Fibroblast of lung (primary cell): Measurements from ENCODE around the gene PDLIM5. TPM values are rescaled to one million over a fixed set of nuclear protein-coding genes. Genes with fewer than 3 reads are reported as not detected.

Experiments used
- DNase-seq, 2 donors: peaks; one replicate each; pipeline versions ENCODE4 v3.0.0 to v3.0.0-alpha.2; 2010; ENCODE audit warnings: low read depth in 2 of 2
- H2AFZ ChIP-seq: 2 replicates; pipeline ENCODE4 v1.5.1; 2012; ENCODE audit warnings: low read length, control low read depth, inconsistent platforms
- H3K27ac ChIP-seq: 2 replicates; pipeline ENCODE4 v1.5.1; 2011; ENCODE audit warnings: low read length, control low read depth; ENCODE audit not compliant: insufficient read depth
- H3K27me3 ChIP-seq: 2 replicates; pipeline ENCODE4 v1.5.1; 2011; ENCODE audit warnings: mild to moderate bottlenecking, low read length; ENCODE audit not compliant: control insufficient read depth, insufficient read depth
- H3K36me3 ChIP-seq: 2 replicates; pipeline ENCODE4 v1.5.1; 2011; ENCODE audit warnings: low read length; ENCODE audit not compliant: control insufficient read depth, insufficient read depth
- H3K4me1 ChIP-seq: 2 replicates; pipeline ENCODE4 v1.5.1; 2011; ENCODE audit warnings: low read length; ENCODE audit not compliant: control insufficient read depth, insufficient read depth; ENCODE audit errors: extremely low read depth
- H3K4me2 ChIP-seq: 2 replicates; pipeline ENCODE4 v1.5.1; 2011; ENCODE audit warnings: low read length, control low read depth; ENCODE audit not compliant: insufficient read depth; ENCODE audit errors: extremely low read depth
- H3K4me3 ChIP-seq, 4 experiments: fragments of 200-600 bp in 1 of 4; sonication (generic) in 1 of 4; replicated peaks in 1 of 4; 2 replicates each; pipeline ENCODE4 v1.5.1; 2011 to 2016; ENCODE audit warnings: low read length in 4 of 4, low read depth in 3 of 4, mild to moderate bottlenecking in 3 of 4, control low read depth in 2 of 4, inconsistent platforms in 1 of 4, mixed read lengths in 1 of 4; ENCODE audit not compliant: insufficient read depth in 1 of 4; ENCODE audit errors: control extremely low read depth in 1 of 4
- H3K79me2 ChIP-seq: 2 replicates; pipeline ENCODE4 v1.5.1; 2012; ENCODE audit warnings: mild to moderate bottlenecking, low read length, inconsistent platforms; ENCODE audit not compliant: control insufficient read depth, insufficient read depth
- H3K9ac ChIP-seq: 2 replicates; pipeline ENCODE4 v1.5.1; 2011; ENCODE audit warnings: mild to moderate bottlenecking, low read length, control low read depth; ENCODE audit not compliant: insufficient read depth
- H3K9me3 ChIP-seq: 2 replicates; pipeline ENCODE4 v1.5.1; 2012; ENCODE audit warnings: low read depth, low read length; ENCODE audit not compliant: control insufficient read depth, insufficient read depth
- H4K20me1 ChIP-seq: 2 replicates; pipeline ENCODE4 v1.5.1; 2011; ENCODE audit warnings: low read length; ENCODE audit not compliant: control insufficient read depth, insufficient read depth; ENCODE audit errors: extremely low read depth
- CTCF ChIP-seq, 2 donors: IDR thresholded peaks in 1 of 2; conservative IDR thresholded peaks in 1 of 2; 1 replicate in 1 of 2; 2 replicates in 1 of 2; pipeline ENCODE4 v1.5.1; 2011 to 2012; ENCODE audit warnings: low read length in 2 of 2, control low read depth in 1 of 2, inconsistent platforms in 1 of 2, low read depth in 1 of 2, mild to moderate bottlenecking in 1 of 2
- EZH2 ChIP-seq: IDR thresholded peaks from 2 replicates; pipeline ENCODE4 v1.5.1; 2012; ENCODE audit warnings: low read length, control low read depth, mild to moderate bottlenecking; ENCODE audit errors: missing control alignments
- polyA plus RNA-seq, 2 donors: library from polyadenylated mRNA; depleted of rRNA in 1 of 2; stranded (reverse) in 1 of 2; unstranded in 1 of 2; fragments of >200 nt; gene quantifications; 2 replicates each; pipeline ENCODE4 v1.2.1, GENCODE V29; 2011 to 2012; ENCODE audit warnings: missing spikeins in 1 of 2
- total RNA-seq: library from RNA; depleted of rRNA; stranded (reverse); fragments of >200 nt; gene quantifications from 2 replicates; pipeline ENCODE4 v1.2.1, GENCODE V29; 2014

The PDLIM5 gene
- total and polyA plus RNA-seq, 2 donors (not counting 1 experiment from before 2014, with no cell fraction given): 28.4 to 113 TPM

DNA sequence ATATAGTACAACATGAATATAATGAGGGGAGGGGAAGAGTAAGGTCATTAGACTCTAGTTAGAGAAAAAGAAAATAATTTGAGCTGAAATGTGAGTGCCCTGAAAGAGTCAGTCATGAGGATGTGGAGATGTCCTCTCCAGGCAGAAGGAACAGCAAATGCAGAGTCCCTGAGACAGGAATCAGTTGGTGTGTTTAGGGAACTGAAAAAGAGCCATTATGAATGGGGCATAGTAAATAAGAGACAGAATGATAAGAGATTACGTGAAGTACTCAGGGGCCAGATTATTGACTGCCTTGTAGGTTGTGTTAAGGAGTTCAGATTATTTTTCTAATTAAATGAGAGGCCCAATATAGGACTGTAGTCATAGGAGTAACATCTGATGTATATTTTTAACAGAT, 147.0 kb downstream of the PDLIM5 start:
- TF ChIP-seq EZH2 (no peak), CTCF (conservative IDR thresholded peaks at IDR 0.05 in 1 of 2, IDR thresholded peaks at IDR 0.05 in 1 of 2; ENCODE audit: low read depth in 1 of 2, low read length in 2 of 2) (no peak)
- DNase-seq: no peak
- Histone ChIP-seq H3K9ac (no peak overlapping the region), H3K4me3 (no peak overlapping the region), H3K4me1 (peaks cover 6% of the 10 kb centered on the region), H4K20me1 (no peaks in the 10 kb centered on the region), H3K9me3 (no peaks in the 10 kb centered on the region), H2AFZ (no peak overlapping the region), H3K4me2 (no peak overlapping the region), H3K27me3 (no peaks in the 10 kb centered on the region), H3K27ac (no peak overlapping the region), H3K79me2 (no peaks in the 10 kb centered on the region), H3K36me3 (no peaks in the 10 kb centered on the region)

GRCh38 chr4:94603170-94603747, 151.5 kb downstream of the PDLIM5 start:
- H3K36me3 ChIP-seq: no peaks in the 10 kb centered on the region
- peak; percentile 78 to 97 for DNase-seq
- no peak overlapping the region for H3K27ac ChIP-seq
- no peaks in the 10 kb centered on the region for H4K20me1 ChIP-seq
- H3K4me1 ChIP-seq: peaks cover 6% of the 10 kb centered on the region
- no peaks in the 10 kb centered on the region for H3K27me3 ChIP-seq
- no peaks in the 10 kb centered on the region for H3K9me3 ChIP-seq
- H3K9ac ChIP-seq: no peak overlapping the region
- H3K4me3 ChIP-seq: no peak overlapping the region
- peak overlapping the region; percentile 26 for H3K4me2 ChIP-seq
- H2AFZ ChIP-seq: no peak overlapping the region
- H3K79me2 ChIP-seq: no peaks in the 10 kb centered on the region
- TF ChIP-seq EZH2: no peak
- no peak for TF ChIP-seq CTCF (conservative IDR thresholded peaks at IDR 0.05 in 1 of 2, IDR thresholded peaks at IDR 0.05 in 1 of 2; ENCODE audit: low read depth in 1 of 2, low read length in 2 of 2)

GRCh38 chr4:94605241-94605805, 153.6 kb downstream of the PDLIM5 start:
- Histone ChIP-seq H3K9me3 (no peaks in the 10 kb centered on the region), H3K36me3 (no peaks in the 10 kb centered on the region), H3K4me2 (no peak overlapping the region), H3K79me2 (no peaks in the 10 kb centered on the region), H3K4me1 (peaks cover 6% of the 10 kb centered on the region), H2AFZ (no peak overlapping the region), H4K20me1 (no peaks in the 10 kb centered on the region), H3K27ac (no peak overlapping the region), H3K9ac (no peak overlapping the region), H3K27me3 (no peaks in the 10 kb centered on the region), H3K4me3 (no peak overlapping the region)
- TF ChIP-seq EZH2 (no peak), CTCF (conservative IDR thresholded peaks at IDR 0.05 in 1 of 2, IDR thresholded peaks at IDR 0.05 in 1 of 2; ENCODE audit: low read depth in 1 of 2, low read length in 2 of 2) (no peak)
- DNase-seq: peak in 1 of 2 donors; percentile 25
